Right forelimb (tissue), 1 donor: Measurements from ENCODE around the gene ZNF45.
"Not testable (repeated sequence)": the region's sequence is repeated elsewhere in the genome, so short reads cannot be mapped to it uniquely, and the experiment has no call there.

Experiments
- DNase-seq: peaks from one replicate; pipeline ENCODE4 v3.0.0-alpha.2; 2018

The ZNF45 gene

GRCh38 chr19:43934985-43935708 lies at the start of gene ZNF45:
TSS of gene ZNF45 (minus strand) at chr19:43935282. CDS start at chr19:43922185, 13,097 bp downstream.
- DNase-seq = peak; percentile 96

GRCh38 chr19:43984687-43985000 lies 49.6 kb upstream of the ZNF45 start:
- peak; percentile 57 for DNase-seq

GRCh38 chr19:43983912-43984686 lies 49.0 kb upstream of the ZNF45 start, which contains the start of gene ZNF155:
TSS of gene ZNF155 (plus strand) at chr19:43984188. CDS start at chr19:43988544, 4,356 bp downstream.
- DNase-seq = peak; percentile 90

GRCh38 chr19:43983544-43983911 lies 48.4 kb upstream of the ZNF45 start:
- DNase-seq = no peak

GRCh38 chr19:43976732-43977131 lies 41.6 kb upstream of the ZNF45 start:
- no peak for DNase-seq

GRCh38 chr19:43966079-43966694 lies 31.1 kb upstream of the ZNF45 start:
- no peak for DNase-seq

GRCh38 chr19:43960411-43960810 lies 25.3 kb upstream of the ZNF45 start:
- no peak for DNase-seq

- DNase-seq = no peak
Observed at GRCh38 chr19:43957891-43958290, 22.8 kb upstream of the ZNF45 start.

- DNase-seq = no peak
Observed at GRCh38 chr19:43956827-43957226, 21.7 kb upstream of the ZNF45 start.

GRCh38 chr19:43950834-43951645 lies 16.0 kb upstream of the ZNF45 start, which contains the start of gene ZNF221:
TSS of gene ZNF221 (plus strand) at chr19:43951228. CDS start at chr19:43962727, 11,499 bp downstream.
- peak; percentile 90 for DNase-seq

GRCh38 chr19:43949803-43950202 lies 14.7 kb upstream of the ZNF45 start:
- not testable (repeated sequence) for DNase-seq

GRCh38 chr19:43947412-43947811 lies 12.3 kb upstream of the ZNF45 start:
- not testable (repeated sequence) for DNase-seq

- no peak for DNase-seq
Observed at GRCh38 chr19:43941209-43941608, 6.1 kb upstream of the ZNF45 start.

- no peak for DNase-seq
Observed at GRCh38 chr19:43940719-43941118, 5.6 kb upstream of the ZNF45 start.

- no peak for DNase-seq
Observed at GRCh38 chr19:43939557-43940260, 4.6 kb upstream of the ZNF45 start.

GRCh38 chr19:43936188-43936587 lies 1.1 kb upstream of the ZNF45 start:
- DNase-seq = no peak

- no peak for DNase-seq
Observed at GRCh38 chr19:43934055-43934984, 762 bp downstream of the ZNF45 start.

- no peak for DNase-seq
Observed at GRCh38 chr19:43928820-43929219, 6.3 kb downstream of the ZNF45 start.

GRCh38 chr19:43923875-43924274 lies 11.2 kb downstream of the ZNF45 start:
- DNase-seq = no peak

- DNase-seq = no peak
Observed at GRCh38 chr19:43914051-43914450, 21.0 kb downstream of the ZNF45 start.

- no peak for DNase-seq
Observed at GRCh38 chr19:43913383-43913782, 21.7 kb downstream of the ZNF45 start.
